ENCODE data around the gene CREG1.

The CREG1 gene

GRCh38 chr1:167496797-167497619, 56.6 kb downstream of the CREG1 start:
- Mint-ChIP-seq H3K27me3 (no peaks in the 10 kb centered on the region), H3K27ac (peak overlapping the region; percentile 93)

GRCh38 chr1:167493372-167493771, 60.2 kb downstream of the CREG1 start:
- H3K9me3 Mint-ChIP-seq = no peaks in the 10 kb centered on the region
- no peak for DNase-seq
- ATAC-seq = no peak
- no peaks in the 10 kb centered on the region for H3K27me3 Mint-ChIP-seq
- H3K4me3 Mint-ChIP-seq = peak overlapping the region; percentile 54
- peak overlapping the region; percentile 96 for H3K27ac Mint-ChIP-seq
- H3K36me3 Mint-ChIP-seq (ENCODE audit: low read depth) = peaks cover 48% of the 10 kb centered on the region
- peaks cover 98% of the 10 kb centered on the region for H3K4me1 Mint-ChIP-seq

More at GRCh38 chr1:167496797-167497619, 56.6 kb downstream of the CREG1 start:
- peaks cover 99% of the 10 kb centered on the region for H3K4me1 Mint-ChIP-seq
- ATAC-seq (no peak), DNase-seq (no peak)
- no peaks in the 10 kb centered on the region for H3K9me3 Mint-ChIP-seq
- no peak overlapping the region for H3K4me3 Mint-ChIP-seq
- H3K36me3 Mint-ChIP-seq (ENCODE audit: low read depth) = peaks cover 51% of the 10 kb centered on the region

- ATAC-seq (peak; percentile 85), DNase-seq (peak; percentile 65)
- Mint-ChIP-seq H3K4me1 (peaks cover 98% of the 10 kb centered on the region), H3K27me3 (no peaks in the 10 kb centered on the region), H3K4me3 (peak overlapping the region; percentile 73), H3K36me3 (ENCODE audit: low read depth) (peaks cover 46% of the 10 kb centered on the region), H3K27ac (peak overlapping the region; percentile 96), H3K9me3 (no peaks in the 10 kb centered on the region)
Measured at GRCh38 chr1:167492481-167492910, 61.1 kb downstream of the CREG1 start.

- DNase-seq = no peak
- H3K4me1 Mint-ChIP-seq = peaks cover 98% of the 10 kb centered on the region
Measured at GRCh38 chr1:167491586-167492461, 61.7 kb downstream of the CREG1 start.

More at GRCh38 chr1:167491586-167492461, 61.7 kb downstream of the CREG1 start:
- no peaks in the 10 kb centered on the region for H3K9me3 Mint-ChIP-seq
- H3K27me3 Mint-ChIP-seq = no peaks in the 10 kb centered on the region
- ATAC-seq = peak; percentile 37
- peak overlapping the region; percentile 73 for H3K4me3 Mint-ChIP-seq
- H3K27ac Mint-ChIP-seq = peak overlapping the region; percentile 96
- H3K36me3 Mint-ChIP-seq (ENCODE audit: low read depth) = peaks cover 41% of the 10 kb centered on the region
